Measurements from ENCODE around the gene ANO7.

The ANO7 gene

DNA sequence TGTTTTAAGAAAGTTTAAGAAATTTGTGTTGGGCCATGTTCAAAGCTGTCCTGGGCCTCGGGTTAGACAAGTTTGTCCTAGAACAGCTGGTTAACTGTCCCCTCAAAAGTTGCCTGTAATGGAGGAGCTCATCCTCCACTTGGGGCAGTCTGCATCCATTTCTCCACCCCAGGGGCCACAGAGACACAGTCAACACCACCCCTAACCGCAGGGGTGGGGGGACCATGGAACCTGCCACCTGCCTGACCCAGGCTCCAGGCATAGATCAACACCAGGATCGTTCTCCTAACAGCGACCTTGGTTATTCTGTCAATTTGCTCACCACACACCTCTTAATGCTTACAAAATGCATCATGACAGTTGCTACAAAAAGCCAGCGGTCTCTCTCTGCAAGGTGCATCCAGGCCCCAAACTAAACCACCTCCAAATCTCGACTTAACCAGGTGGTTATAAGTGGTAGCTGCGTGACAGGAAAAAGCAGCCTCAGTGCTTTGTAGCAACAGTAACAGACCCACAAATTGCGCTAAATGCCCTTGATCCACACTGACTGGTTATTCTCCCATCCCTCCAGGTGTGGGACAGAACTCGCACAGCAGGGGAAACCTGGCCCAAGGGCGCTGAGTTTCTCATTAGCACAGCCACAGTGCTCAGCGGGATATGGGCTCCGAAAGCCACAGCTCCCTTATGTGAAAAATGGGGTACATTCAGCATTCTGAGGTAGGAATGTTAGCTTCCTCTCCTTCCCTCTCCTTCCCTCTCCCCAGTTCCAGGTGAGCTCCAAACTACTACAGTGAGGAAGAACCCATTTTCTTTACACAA, 79.0 kb downstream of the ANO7 start:
- H3K27ac ChIP-seq: no peak overlapping the region; the same call in 1 of the 2 replicates
- TF ChIP-seq ZFX (IDR thresholded peaks at IDR 0.05) (no peak), CTCF (conservative IDR thresholded peaks at IDR 0.05) (no peak)

GRCh38 chr2:241268306-241268705, 79.8 kb downstream of the ANO7 start:
- no peak for TF ChIP-seq ZFX (IDR thresholded peaks at IDR 0.05)
- no peak for TF ChIP-seq CTCF (conservative IDR thresholded peaks at IDR 0.05)
- H3K27ac ChIP-seq: no peak overlapping the region

GRCh38 chr2:241268716-241269445, 80.4 kb downstream of the ANO7 start:
- no peak for TF ChIP-seq CTCF (conservative IDR thresholded peaks at IDR 0.05)
- no peak for TF ChIP-seq ZFX (IDR thresholded peaks at IDR 0.05)
- H3K27ac ChIP-seq: no peak overlapping the region

GRCh38 chr2:241269707-241270520, 81.4 kb downstream of the ANO7 start:
- TF ChIP-seq ZFX (IDR thresholded peaks at IDR 0.05): no peak
- TF ChIP-seq CTCF (conservative IDR thresholded peaks at IDR 0.05): no peak
- peak overlapping the region; percentile 99 for H3K27ac ChIP-seq

GRCh38 chr2:241270531-241270930, 82.1 kb downstream of the ANO7 start:
- peak overlapping the region; percentile 99 for H3K27ac ChIP-seq
- no peak for TF ChIP-seq ZFX (IDR thresholded peaks at IDR 0.05)
- TF ChIP-seq CTCF (conservative IDR thresholded peaks at IDR 0.05): no peak

DNA sequence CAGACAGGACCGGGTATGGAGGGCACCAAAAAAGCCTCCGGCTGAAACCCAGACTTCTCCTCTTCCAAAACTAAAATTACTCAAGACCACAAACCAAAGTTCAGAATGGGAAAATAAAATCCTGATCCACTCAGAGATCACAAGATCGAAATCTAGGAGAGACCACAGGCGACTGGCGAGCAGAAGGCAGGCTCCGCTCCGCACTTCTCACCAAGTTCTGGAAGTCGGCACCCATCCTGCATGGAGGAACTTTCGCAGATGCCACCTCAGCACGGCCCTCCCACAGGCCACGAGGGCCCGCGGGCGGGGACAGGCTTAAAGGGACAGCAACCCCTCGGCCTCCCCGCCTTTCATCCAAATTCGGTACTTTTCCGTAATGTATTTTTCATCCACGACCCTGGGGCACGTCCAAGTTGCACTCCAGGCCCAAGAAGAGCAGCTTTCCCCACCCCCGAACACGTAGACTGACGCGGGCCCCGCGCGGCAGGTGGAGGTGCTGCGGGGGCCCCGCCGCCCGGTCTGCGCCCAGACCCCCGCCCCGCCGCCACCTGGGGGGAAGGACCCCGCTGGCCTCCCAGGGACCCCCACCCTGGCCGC, 83.3 kb downstream of the ANO7 start:
- peak overlapping the region; percentile 99 for H3K27ac ChIP-seq
- TF ChIP-seq CTCF (conservative IDR thresholded peaks at IDR 0.05) (no peak), ZFX (IDR thresholded peaks at IDR 0.05) (no peak)

All from C4-2B (cell line).